Adrenal gland (tissue), 5 donors: ENCODE measurements around the gene KCNC1.

Experiments used
- POLR2A ChIP-seq, 2 donors: fragments of 450-650 bp; IDR thresholded peaks; one replicate each; pipeline ENCODE4 v1.6.1; 2017; ENCODE audit warnings: antibody characterized with exemption in 2 of 2, mild to moderate bottlenecking in 2 of 2, moderate library complexity in 1 of 2
- TF ChIP-seq, protein P1 (sequence below), 6 experiments: fragments of 450-650 bp in 4 of 6; fragments of 200-600 bp in 2 of 6; sonication (generic) in 1 of 6; IDR thresholded peaks; 1 replicate in 5 of 6; 2 replicates in 1 of 6; pipeline versions ENCODE4 v1.5.1 to v1.8.0; 2016 to 2021; ENCODE audit warnings: antibody characterized with exemption in 6 of 6, mild to moderate bottlenecking in 2 of 6, moderate library complexity in 1 of 6
- donor health status: DM: no; HTN: no; CAD: no.

DNA sequence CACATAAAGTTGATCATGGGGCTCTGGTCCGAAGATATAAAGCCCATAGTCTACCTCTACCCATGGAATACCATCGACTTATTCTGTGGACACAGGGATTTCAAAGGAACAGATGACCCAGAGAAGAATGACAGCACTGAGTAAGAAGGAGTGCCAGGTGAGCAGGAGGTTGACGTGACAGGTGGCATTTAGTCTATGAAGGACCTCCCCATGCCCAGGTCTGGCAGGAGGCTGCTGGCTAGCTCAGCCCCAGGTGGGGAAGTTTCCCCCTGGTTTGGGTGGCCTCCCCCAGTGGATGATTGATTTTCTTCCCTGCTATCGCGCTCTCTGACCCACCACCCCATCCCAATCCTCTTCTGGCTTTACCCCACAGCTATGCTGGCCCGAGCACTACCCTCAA lies 39.1 kb downstream of the KCNC1 start:
- TF ChIP-seq, protein P1, sequence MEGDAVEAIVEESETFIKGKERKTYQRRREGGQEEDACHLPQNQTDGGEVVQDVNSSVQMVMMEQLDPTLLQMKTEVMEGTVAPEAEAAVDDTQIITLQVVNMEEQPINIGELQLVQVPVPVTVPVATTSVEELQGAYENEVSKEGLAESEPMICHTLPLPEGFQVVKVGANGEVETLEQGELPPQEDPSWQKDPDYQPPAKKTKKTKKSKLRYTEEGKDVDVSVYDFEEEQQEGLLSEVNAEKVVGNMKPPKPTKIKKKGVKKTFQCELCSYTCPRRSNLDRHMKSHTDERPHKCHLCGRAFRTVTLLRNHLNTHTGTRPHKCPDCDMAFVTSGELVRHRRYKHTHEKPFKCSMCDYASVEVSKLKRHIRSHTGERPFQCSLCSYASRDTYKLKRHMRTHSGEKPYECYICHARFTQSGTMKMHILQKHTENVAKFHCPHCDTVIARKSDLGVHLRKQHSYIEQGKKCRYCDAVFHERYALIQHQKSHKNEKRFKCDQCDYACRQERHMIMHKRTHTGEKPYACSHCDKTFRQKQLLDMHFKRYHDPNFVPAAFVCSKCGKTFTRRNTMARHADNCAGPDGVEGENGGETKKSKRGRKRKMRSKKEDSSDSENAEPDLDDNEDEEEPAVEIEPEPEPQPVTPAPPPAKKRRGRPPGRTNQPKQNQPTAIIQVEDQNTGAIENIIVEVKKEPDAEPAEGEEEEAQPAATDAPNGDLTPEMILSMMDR (IDR thresholded peaks at IDR 0.05): no peak
- no peak for TF ChIP-seq POLR2A (IDR thresholded peaks at IDR 0.05)
